GM23338 (cell line): Measurements from ENCODE around the gene TP53BP1. TPM values are rescaled to one million over a fixed set of nuclear protein-coding genes. Genes with fewer than 3 reads are reported as not detected.

Experiments
- ATAC-seq: fragments of 200-7000 bp; cut with Tn5 transposase; 3 replicates; pipeline ENCODE4 v1.9.1; 2020
- DNase-seq: peaks from one replicate; pipeline ENCODE4 v3.0.0-alpha.2; 2015; ENCODE audit warnings: low spot score
- H2AFZ ChIP-seq: fragments of 200-600 bp; sonication (generic); 2 replicates; pipeline ENCODE4 v1.8.0; 2016; ENCODE audit warnings: antibody characterized with exemption, mild to moderate bottlenecking, moderate library complexity
- H3F3A ChIP-seq: fragments of 200-600 bp; sonication (generic); replicated peaks from 2 replicates; pipeline ENCODE4 v1.8.0; 2017; ENCODE audit warnings: antibody characterized with exemption, mixed run types, low read depth
- H3K27ac ChIP-seq: fragments of 200-600 bp; sonication (generic); 2 replicates; pipeline ENCODE4 v1.6.1; 2016; ENCODE audit warnings: low read depth
- H3K27me3 ChIP-seq: fragments of 200-600 bp; sonication (generic); 2 replicates; pipeline ENCODE4 v1.8.0; 2016; ENCODE audit warnings: mild to moderate bottlenecking, mixed run types, moderate library complexity; ENCODE audit not compliant: insufficient read depth
- H3K36me3 ChIP-seq: fragments of 200-600 bp; sonication (generic); 2 replicates; pipeline ENCODE4 v1.8.0; 2016; ENCODE audit warnings: mild to moderate bottlenecking; ENCODE audit not compliant: insufficient read depth
- H3K4me1 ChIP-seq: fragments of 200-600 bp; sonication (generic); 2 replicates; pipeline ENCODE4 v1.8.0; 2016; ENCODE audit warnings: mild to moderate bottlenecking, moderate library complexity; ENCODE audit not compliant: insufficient read depth
- H3K4me2 ChIP-seq: fragments of 200-600 bp; sonication (generic); 2 replicates; pipeline ENCODE4 v1.7.1; 2017; ENCODE audit warnings: mixed run types
- H3K4me3 ChIP-seq: fragments of 200-600 bp; sonication (generic); 2 replicates; pipeline ENCODE4 v1.6.1; 2016; ENCODE audit warnings: mixed run types
- H3K79me2 ChIP-seq: fragments of 200-600 bp; sonication (generic); replicated peaks from 2 replicates; pipeline ENCODE4 v1.8.0; 2017; ENCODE audit warnings: mild to moderate bottlenecking; ENCODE audit not compliant: insufficient read depth
- H3K9me2 ChIP-seq: fragments of 200-600 bp; sonication (generic); 2 replicates; pipeline ENCODE4 v1.8.0; 2017; ENCODE audit not compliant: insufficient read depth
- H4K20me1 ChIP-seq: fragments of 200-600 bp; sonication (generic); replicated peaks from 2 replicates; pipeline ENCODE4 v1.8.0; 2017; ENCODE audit warnings: mild to moderate bottlenecking; ENCODE audit not compliant: insufficient read depth
- H3K27ac Mint-ChIP-seq: 2 replicates; pipeline ENCODE4 v1.8.0; 2020; ENCODE audit warnings: inconsistent platforms, mild to moderate bottlenecking, moderate library complexity, mixed read lengths
- H3K27me3 Mint-ChIP-seq: 3 replicates; pipeline ENCODE4 v1.8.0; 2022; ENCODE audit warnings: low read depth, mild to moderate bottlenecking, moderate library complexity, mixed read lengths, inconsistent platforms; ENCODE audit not compliant: insufficient read depth, poor library complexity
- H3K36me3 Mint-ChIP-seq: 3 replicates; pipeline ENCODE4 v1.8.0; 2021; ENCODE audit warnings: low read depth, mild to moderate bottlenecking, inconsistent platforms, moderate library complexity, mixed read lengths
- H3K4me1 Mint-ChIP-seq: 3 replicates; pipeline ENCODE4 v1.8.0; 2020; ENCODE audit warnings: mild to moderate bottlenecking, inconsistent platforms, mixed read lengths
- H3K4me3 Mint-ChIP-seq: 3 replicates; pipeline ENCODE4 v1.8.0; 2021; ENCODE audit warnings: moderate library complexity, mild to moderate bottlenecking, inconsistent platforms, mixed read lengths
- H3K9me3 Mint-ChIP-seq: 3 replicates; pipeline ENCODE4 v1.8.0; 2020; ENCODE audit warnings: moderate library complexity, mild to moderate bottlenecking, inconsistent platforms, mixed read lengths
- CREB1 ChIP-seq: fragments of 250-450 bp; sonication (Bioruptor Pico); IDR thresholded peaks from 2 replicates; pipeline ENCODE4 v1.5.0; 2020; ENCODE audit warnings: low read depth, mild to moderate bottlenecking, moderate library complexity
- EZH2phosphoT487 ChIP-seq: fragments of 200-600 bp; sonication (generic); IDR thresholded peaks from one replicate; pipeline ENCODE4 v1.8.1; 2018; ENCODE audit warnings: antibody characterized with exemption; ENCODE audit not compliant: unreplicated experiment
- JUNB ChIP-seq: IDR thresholded peaks from one replicate; pipeline ENCODE4 v1.6.1; 2016; ENCODE audit warnings: antibody characterized with exemption; ENCODE audit not compliant: unreplicated experiment
- POLR2AphosphoS5 ChIP-seq: IDR thresholded peaks from 2 replicates; pipeline ENCODE4 v1.6.1; 2016; ENCODE audit warnings: antibody characterized with exemption, low read depth
- STAT1 ChIP-seq: IDR thresholded peaks from one replicate; pipeline ENCODE4 v1.6.1; 2016; ENCODE audit warnings: antibody characterized with exemption; ENCODE audit not compliant: unreplicated experiment
- ZNF331 ChIP-seq: fragments of 250-450 bp; sonication (Bioruptor Pico); IDR thresholded peaks from 2 replicates; pipeline ENCODE4 v1.5.0; 2020; ENCODE audit warnings: low read depth, mild to moderate bottlenecking, moderate library complexity
- polyA plus RNA-seq: library from polyadenylated mRNA; unstranded; fragments of >200 nt; fragmentation: Nextera tagmentation; extraction: Ambion mirVana; gene quantifications from 2 replicates; pipeline ENCODE4 v1.2.1, GENCODE V29; 2016
- total RNA-seq: library from RNA; depleted of rRNA; stranded (reverse); fragments of >200 nt; shearing (Covaris generic); gene quantifications from 2 replicates; pipeline ENCODE4 v1.2.3, GENCODE V29; 2014
- TF ChIP-seq, protein P1 (sequence below), 2 experiments: fragments of 200-600 bp in 1 of 2; sonication (generic) in 1 of 2; conservative IDR thresholded peaks; 2 replicates each; pipeline versions ENCODE4 v1.5.1 to v1.6.1; 2016 to 2017; ENCODE audit warnings: antibody characterized with exemption in 2 of 2, low read depth in 2 of 2, mild to moderate bottlenecking in 2 of 2, moderate library complexity in 1 of 2
- TF ChIP-seq, protein P2 (sequence below): IDR thresholded peaks from 2 replicates; pipeline ENCODE4 v1.6.1; 2016; ENCODE audit warnings: antibody characterized with exemption
- TF ChIP-seq, protein P3 (sequence below): IDR thresholded peaks from one replicate; pipeline ENCODE4 v1.6.1; 2018; ENCODE audit warnings: antibody characterized with exemption; ENCODE audit not compliant: unreplicated experiment

TP53BP1 gene
- total and polyA plus RNA-seq, 2 experiments from 2014 or later = 17.7 to 81.3 TPM

DNA sequence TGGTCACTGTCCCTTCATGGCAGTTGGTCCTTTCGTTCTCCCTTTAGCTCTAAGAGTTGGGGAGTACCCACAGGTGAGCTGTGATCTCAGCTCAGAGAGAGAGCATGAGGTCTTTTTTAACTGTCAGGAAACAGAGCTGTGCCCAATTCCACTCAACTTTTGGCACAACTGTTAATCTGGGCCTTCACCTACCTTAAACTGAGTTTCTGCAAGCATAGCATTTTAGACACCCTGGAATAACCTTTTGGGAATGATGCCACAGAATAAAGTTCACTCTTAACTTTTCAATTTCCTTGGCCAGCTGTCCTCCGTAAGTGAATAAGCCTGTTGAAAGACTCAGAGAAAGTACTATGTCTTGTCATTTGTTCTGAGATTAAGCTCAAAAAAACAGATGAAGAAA is 86.1 kb downstream of the TP53BP1 start:
- Histone ChIP-seq H3F3A (peaks cover 18% of the 10 kb centered on the region; the same call in 1 of the 2 replicates), H3K4me2 (no peak overlapping the region), H3K4me3 (no peak overlapping the region), H3K36me3 (peaks cover 62% of the 10 kb centered on the region), H3K9me2 (no peaks in the 10 kb centered on the region), H4K20me1 (peaks cover 36% of the 10 kb centered on the region), H3K27me3 (no peaks in the 10 kb centered on the region), H3K27ac (0 out of 2 replicates have a peak overlapping the region, but pooled peaks have one; percentile 14), H3K79me2 (no peaks in the 10 kb centered on the region), H2AFZ (no peak overlapping the region), H3K4me1 (no peaks in the 10 kb centered on the region)
- H3K36me3 Mint-ChIP-seq = peaks cover 91% of the 10 kb centered on the region
- no peak for TF ChIP-seq JUNB
- TF ChIP-seq POLR2AphosphoS5 = no peak
- no peak for TF ChIP-seq ZNF331 (CRISPR knock-in tag)
- TF ChIP-seq, protein P1, sequence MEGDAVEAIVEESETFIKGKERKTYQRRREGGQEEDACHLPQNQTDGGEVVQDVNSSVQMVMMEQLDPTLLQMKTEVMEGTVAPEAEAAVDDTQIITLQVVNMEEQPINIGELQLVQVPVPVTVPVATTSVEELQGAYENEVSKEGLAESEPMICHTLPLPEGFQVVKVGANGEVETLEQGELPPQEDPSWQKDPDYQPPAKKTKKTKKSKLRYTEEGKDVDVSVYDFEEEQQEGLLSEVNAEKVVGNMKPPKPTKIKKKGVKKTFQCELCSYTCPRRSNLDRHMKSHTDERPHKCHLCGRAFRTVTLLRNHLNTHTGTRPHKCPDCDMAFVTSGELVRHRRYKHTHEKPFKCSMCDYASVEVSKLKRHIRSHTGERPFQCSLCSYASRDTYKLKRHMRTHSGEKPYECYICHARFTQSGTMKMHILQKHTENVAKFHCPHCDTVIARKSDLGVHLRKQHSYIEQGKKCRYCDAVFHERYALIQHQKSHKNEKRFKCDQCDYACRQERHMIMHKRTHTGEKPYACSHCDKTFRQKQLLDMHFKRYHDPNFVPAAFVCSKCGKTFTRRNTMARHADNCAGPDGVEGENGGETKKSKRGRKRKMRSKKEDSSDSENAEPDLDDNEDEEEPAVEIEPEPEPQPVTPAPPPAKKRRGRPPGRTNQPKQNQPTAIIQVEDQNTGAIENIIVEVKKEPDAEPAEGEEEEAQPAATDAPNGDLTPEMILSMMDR (conservative IDR thresholded peaks at IDR 0.05; ENCODE audit: low read depth in 2 of 2) = no peak
- TF ChIP-seq, protein P2, sequence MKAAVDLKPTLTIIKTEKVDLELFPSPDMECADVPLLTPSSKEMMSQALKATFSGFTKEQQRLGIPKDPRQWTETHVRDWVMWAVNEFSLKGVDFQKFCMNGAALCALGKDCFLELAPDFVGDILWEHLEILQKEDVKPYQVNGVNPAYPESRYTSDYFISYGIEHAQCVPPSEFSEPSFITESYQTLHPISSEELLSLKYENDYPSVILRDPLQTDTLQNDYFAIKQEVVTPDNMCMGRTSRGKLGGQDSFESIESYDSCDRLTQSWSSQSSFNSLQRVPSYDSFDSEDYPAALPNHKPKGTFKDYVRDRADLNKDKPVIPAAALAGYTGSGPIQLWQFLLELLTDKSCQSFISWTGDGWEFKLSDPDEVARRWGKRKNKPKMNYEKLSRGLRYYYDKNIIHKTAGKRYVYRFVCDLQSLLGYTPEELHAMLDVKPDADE = no peak
- TF ChIP-seq, protein P3, sequence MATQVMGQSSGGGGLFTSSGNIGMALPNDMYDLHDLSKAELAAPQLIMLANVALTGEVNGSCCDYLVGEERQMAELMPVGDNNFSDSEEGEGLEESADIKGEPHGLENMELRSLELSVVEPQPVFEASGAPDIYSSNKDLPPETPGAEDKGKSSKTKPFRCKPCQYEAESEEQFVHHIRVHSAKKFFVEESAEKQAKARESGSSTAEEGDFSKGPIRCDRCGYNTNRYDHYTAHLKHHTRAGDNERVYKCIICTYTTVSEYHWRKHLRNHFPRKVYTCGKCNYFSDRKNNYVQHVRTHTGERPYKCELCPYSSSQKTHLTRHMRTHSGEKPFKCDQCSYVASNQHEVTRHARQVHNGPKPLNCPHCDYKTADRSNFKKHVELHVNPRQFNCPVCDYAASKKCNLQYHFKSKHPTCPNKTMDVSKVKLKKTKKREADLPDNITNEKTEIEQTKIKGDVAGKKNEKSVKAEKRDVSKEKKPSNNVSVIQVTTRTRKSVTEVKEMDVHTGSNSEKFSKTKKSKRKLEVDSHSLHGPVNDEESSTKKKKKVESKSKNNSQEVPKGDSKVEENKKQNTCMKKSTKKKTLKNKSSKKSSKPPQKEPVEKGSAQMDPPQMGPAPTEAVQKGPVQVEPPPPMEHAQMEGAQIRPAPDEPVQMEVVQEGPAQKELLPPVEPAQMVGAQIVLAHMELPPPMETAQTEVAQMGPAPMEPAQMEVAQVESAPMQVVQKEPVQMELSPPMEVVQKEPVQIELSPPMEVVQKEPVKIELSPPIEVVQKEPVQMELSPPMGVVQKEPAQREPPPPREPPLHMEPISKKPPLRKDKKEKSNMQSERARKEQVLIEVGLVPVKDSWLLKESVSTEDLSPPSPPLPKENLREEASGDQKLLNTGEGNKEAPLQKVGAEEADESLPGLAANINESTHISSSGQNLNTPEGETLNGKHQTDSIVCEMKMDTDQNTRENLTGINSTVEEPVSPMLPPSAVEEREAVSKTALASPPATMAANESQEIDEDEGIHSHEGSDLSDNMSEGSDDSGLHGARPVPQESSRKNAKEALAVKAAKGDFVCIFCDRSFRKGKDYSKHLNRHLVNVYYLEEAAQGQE = no peak
- TF ChIP-seq STAT1 = no peak
- no peak for TF ChIP-seq EZH2phosphoT487
- no peak for TF ChIP-seq CREB1 (CRISPR knock-in tag)
- H3K27ac Mint-ChIP-seq = no peak overlapping the region
- H3K9me3 Mint-ChIP-seq = no peaks in the 10 kb centered on the region
- no peak for ATAC-seq
- no peak overlapping the region for H3K4me3 Mint-ChIP-seq
- no peak for DNase-seq
- H3K4me1 Mint-ChIP-seq = no peaks in the 10 kb centered on the region
- peaks cover 2% of the 10 kb centered on the region for H3K27me3 Mint-ChIP-seq

DNA sequence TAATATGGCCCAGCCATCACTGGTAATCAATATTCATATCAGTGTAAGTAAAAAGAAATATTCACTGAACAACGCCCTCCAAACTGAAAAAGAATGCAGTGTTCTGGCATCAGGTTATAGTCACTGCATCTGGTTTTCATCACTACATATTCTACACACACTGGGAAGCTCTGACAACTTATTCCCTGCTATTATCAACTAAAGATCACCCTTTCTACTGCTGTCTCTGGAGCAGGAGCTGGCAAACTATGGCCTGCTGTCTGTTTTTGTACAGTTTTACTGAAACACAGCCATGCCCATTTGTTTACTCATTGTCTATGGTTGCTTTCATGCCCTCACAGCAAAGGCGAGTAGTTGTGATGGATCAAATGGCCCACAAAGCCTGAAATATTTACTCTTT is 86.8 kb downstream of the TP53BP1 start:
- Histone ChIP-seq H3K4me2 (no peak overlapping the region), H4K20me1 (peaks cover 34% of the 10 kb centered on the region), H3K36me3 (peaks cover 64% of the 10 kb centered on the region), H2AFZ (no peak overlapping the region), H3K27ac (0 out of 2 replicates have a peak overlapping the region, but pooled peaks have one; percentile 14), H3K4me1 (no peaks in the 10 kb centered on the region), H3K27me3 (no peaks in the 10 kb centered on the region), H3K9me2 (no peaks in the 10 kb centered on the region), H3F3A (peaks cover 21% of the 10 kb centered on the region), H3K4me3 (no peak overlapping the region), H3K79me2 (no peaks in the 10 kb centered on the region)
- TF ChIP-seq JUNB = no peak
- TF ChIP-seq, protein P3 = no peak
- Mint-ChIP-seq H3K9me3 (no peaks in the 10 kb centered on the region), H3K4me1 (no peaks in the 10 kb centered on the region), H3K27ac (no peak overlapping the region), H3K4me3 (no peak overlapping the region), H3K36me3 (peaks cover 94% of the 10 kb centered on the region), H3K27me3 (peaks cover 2% of the 10 kb centered on the region)
- ATAC-seq (no peak), DNase-seq (no peak)
